HEK293T (cell line): Measurements from ENCODE around the gene SLC26A5.

Experiments used
- CTCF ChIA-PET: fragments of 350-600 bp; formaldehyde crosslinking; extraction: SDS; loops from one replicate; lab custom pipeline; 2021; ENCODE audit warnings: antibody characterized with exemption, inconsistent platforms; lab: Yijun Ruan, JAX
- POLR2A ChIA-PET: fragments of 350-600 bp; formaldehyde crosslinking; extraction: SDS; loops from one replicate; lab custom pipeline; 2020; ENCODE audit warnings: antibody characterized with exemption, inconsistent platforms; lab: Yijun Ruan, JAX
- DNase-seq: peaks from one replicate; pipeline ENCODE4 v3.0.0; 2012; ENCODE audit warnings: mixed read lengths; ENCODE audit errors: extremely low spot score
- ARNT ChIP-seq: fragments of 450-650 bp; IDR thresholded peaks from 2 replicates; pipeline ENCODE4 v1.6.1; 2017; ENCODE audit warnings: mild to moderate bottlenecking
- BHLHE40 ChIP-seq: fragments of 450-650 bp; IDR thresholded peaks from 2 replicates; pipeline ENCODE4 v1.6.1; 2016; ENCODE audit warnings: mild to moderate bottlenecking, moderate library complexity, borderline replicate concordance
- CTBP1 ChIP-seq: fragments of 450-650 bp; IDR thresholded peaks from 2 replicates; pipeline ENCODE4 v1.6.1; 2016; ENCODE audit warnings: borderline replicate concordance
- ELF4 ChIP-seq: fragments of 450-650 bp; IDR thresholded peaks from 2 replicates; pipeline ENCODE4 v1.6.1; 2017; ENCODE audit warnings: antibody characterized with exemption
- FOXA1 ChIP-seq: fragments of 450-650 bp; IDR thresholded peaks from 2 replicates; pipeline ENCODE4 v1.6.1; 2016; ENCODE audit warnings: mild to moderate bottlenecking
- FOXK2 ChIP-seq: fragments of 450-650 bp; IDR thresholded peaks from 2 replicates; pipeline ENCODE4 v1.6.1; 2016; ENCODE audit warnings: mild to moderate bottlenecking
- FOXM1 ChIP-seq: fragments of 450-650 bp; IDR thresholded peaks from 2 replicates; pipeline ENCODE4 v1.6.1; 2017; ENCODE audit warnings: mild to moderate bottlenecking, borderline replicate concordance
- HDGF ChIP-seq: fragments of 450-650 bp; IDR thresholded peaks from 2 replicates; pipeline ENCODE4 v1.6.1; 2017; ENCODE audit warnings: antibody characterized with exemption, borderline replicate concordance
- L3MBTL2 ChIP-seq: fragments of 450-650 bp; conservative IDR thresholded peaks from 2 replicates; pipeline ENCODE4 v1.6.1; 2016; ENCODE audit warnings: mild to moderate bottlenecking
- LEF1 ChIP-seq: fragments of 450-650 bp; IDR thresholded peaks from 2 replicates; pipeline ENCODE4 v1.6.1; 2017; ENCODE audit warnings: mild to moderate bottlenecking, borderline replicate concordance
- NFRKB ChIP-seq: fragments of 450-650 bp; IDR thresholded peaks from 2 replicates; pipeline ENCODE4 v1.6.1; 2016; ENCODE audit warnings: mild to moderate bottlenecking, moderate library complexity
- PKNOX1 ChIP-seq: fragments of 450-650 bp; IDR thresholded peaks from 2 replicates; pipeline ENCODE4 v1.6.1; 2016
- SP1 ChIP-seq: fragments of 450-650 bp; IDR thresholded peaks from 2 replicates; pipeline ENCODE4 v1.6.1; 2017
- SUZ12 ChIP-seq: fragments of 450-650 bp; IDR thresholded peaks from 2 replicates; pipeline ENCODE4 v1.6.1; 2016; ENCODE audit warnings: mild to moderate bottlenecking
- TARDBP ChIP-seq: fragments of 450-650 bp; IDR thresholded peaks from 2 replicates; pipeline ENCODE4 v1.6.1; 2016
- ZNF384 ChIP-seq: fragments of 450-650 bp; IDR thresholded peaks from 2 replicates; pipeline ENCODE4 v1.6.1; 2016

The SLC26A5 gene

GRCh38 chr7:103382032-103382402 lies 64.0 kb downstream of the SLC26A5 start:
- no peak for DNase-seq
- POLR2A ChIA-PET, result no interaction called here
- CTCF ChIA-PET, result no interaction called here
- TF ChIP-seq HDGF, result no peak
- TF ChIP-seq FOXK2, result no peak
- TF ChIP-seq ZNF384, result no peak
- TF ChIP-seq CTBP1, result no peak
- TF ChIP-seq TARDBP, result no peak
- no peak for TF ChIP-seq SP1
- no peak for TF ChIP-seq ELF4
- no peak for TF ChIP-seq SUZ12
- no peak for TF ChIP-seq BHLHE40
- no peak for TF ChIP-seq PKNOX1
- no peak for TF ChIP-seq FOXM1
- no peak for TF ChIP-seq L3MBTL2
- TF ChIP-seq LEF1, result no peak
- TF ChIP-seq ARNT, result no peak

- no peak for DNase-seq
- ChIA-PET CTCF (no interaction called here), POLR2A (no interaction called here)
- no peak for TF ChIP-seq CTBP1
- TF ChIP-seq SUZ12, result no peak
- TF ChIP-seq LEF1, result no peak
- no peak for TF ChIP-seq FOXK2
Observed at GRCh38 chr7:103381280-103382031, 64.6 kb downstream of the SLC26A5 start.

GRCh38 chr7:103380395-103381191 lies 65.4 kb downstream of the SLC26A5 start:
- ChIA-PET CTCF (no interaction called here), POLR2A (interaction anchor here (1.6 kb wide), 1 partner anchor 33 kb away, joined by 5 read pairs; the partner anchor contains the start of gene PSMC2)
- no peak for DNase-seq
- TF ChIP-seq SP1 (no peak; the same call in 1 of the 2 replicates), PKNOX1 (no peak), FOXA1 (no peak), FOXM1 (no peak), BHLHE40 (no peak), CTBP1 (0 out of 2 replicates have a peak, but pooled peaks have one; percentile 17), ARNT (no peak)

GRCh38 chr7:103379270-103379975 lies 66.6 kb downstream of the SLC26A5 start:
- TF ChIP-seq FOXM1, result no peak
- no peak for TF ChIP-seq LEF1
- TF ChIP-seq ZNF384, result 0 out of 2 replicates have a peak, but pooled peaks have one; percentile 15
- TF ChIP-seq ELF4, result no peak
- TF ChIP-seq BHLHE40, result no peak
- no peak for TF ChIP-seq FOXK2
- DNase-seq, result no peak
- ChIA-PET CTCF (no interaction called here), POLR2A (interaction anchor here (0.6 to 1.6 kb wide), 2 partner anchors 14 to 32 kb away, joined by 3 to 5 read pairs; partner anchors contain the start of gene PSMC2)

- no peak for DNase-seq
- no peak for TF ChIP-seq ARNT
- no peak for TF ChIP-seq HDGF
- TF ChIP-seq ZNF384, result no peak
- TF ChIP-seq NFRKB, result no peak
- no peak for TF ChIP-seq FOXM1
- TF ChIP-seq L3MBTL2, result no peak
- no peak for TF ChIP-seq SUZ12
- no peak for TF ChIP-seq SP1
- TF ChIP-seq ELF4, result no peak
- TF ChIP-seq LEF1, result no peak
- TF ChIP-seq FOXK2, result no peak
- TF ChIP-seq TARDBP, result no peak
- no peak for TF ChIP-seq FOXA1
- TF ChIP-seq CTBP1, result no peak
- ChIA-PET POLR2A (no interaction called here), CTCF (interaction anchor here (0.6 kb wide), 1 partner anchor 111 kb away, joined by 3 read pairs; no protein-coding TSS in a partner anchor)
Observed at GRCh38 chr7:103373866-103374643, 72.0 kb downstream of the SLC26A5 start.

- ChIA-PET CTCF (no interaction called here), POLR2A (no interaction called here)
Observed at GRCh38 chr7:103369432-103369831, 76.6 kb downstream of the SLC26A5 start.

More at GRCh38 chr7:103369432-103369831, 76.6 kb downstream of the SLC26A5 start:
- DNase-seq, result no peak
- TF ChIP-seq SUZ12, result no peak
- no peak for TF ChIP-seq ARNT
- no peak for TF ChIP-seq LEF1
- no peak for TF ChIP-seq FOXK2
- no peak for TF ChIP-seq ELF4
- no peak for TF ChIP-seq FOXM1
- TF ChIP-seq HDGF, result no peak
